K562 (cell line): ENCODE results near the gene TRPC4. TPM values are rescaled to one million over a fixed set of nuclear protein-coding genes. Genes with fewer than 3 reads are reported as not detected.
A peak's percentile ranks its signal among the peaks of the same experiment; 100 is the strongest.

Experiments used
- ATAC-seq: fragments of 200-7000 bp; cut with Tn5 transposase; 3 replicates; pipeline ENCODE4 v1.9.1; 2020; ENCODE audit warnings: moderate library complexity
- BruUV-seq: library from RNA; stranded (reverse); fragments of 400-500 nt; replicated peaks from 2 replicates; lab custom pipeline; 2021; lab: Mats Ljungman, UMichigan
- CTCF ChIA-PET: fragments of 300-600 bp; formaldehyde crosslinking; extraction: SDS; loops from one replicate; lab custom pipeline; 2021; ENCODE audit warnings: low intra/inter-chr PET ratio; lab: Yijun Ruan, JAX
- POLR2A ChIA-PET: fragments of 300-600, 350-650 bp; sonication (Branson Sonifier 250); formaldehyde crosslinking; extraction: SDS; loops from one replicate; lab custom pipeline; 2021; ENCODE audit warnings: antibody characterized with exemption, inconsistent platforms; lab: Yijun Ruan, JAX
- DNase-seq, 4 experiments: peaks; one replicate each; pipeline versions ENCODE4 v3.0.0 to v3.0.0-alpha.2; 2011 to 2018; ENCODE audit warnings: low spot score in 3 of 4, mixed read lengths in 3 of 4; ENCODE audit errors: extremely low read depth in 1 of 4
- FAIRE-seq: peaks from 2 replicates; lab custom pipeline; 2011; peaks lifted over from hg19 to GRCh38; lab: Jason Lieb, UNC
- H2AFZ ChIP-seq: 2 replicates; pipeline ENCODE4 v1.6.0; 2011; ENCODE audit warnings: low read depth, low read length, control low read depth, inconsistent platforms
- H3K27ac ChIP-seq: fragments of 200-600 bp; 3 replicates; pipeline ENCODE4 v1.8.0; 2011; ENCODE audit warnings: low read depth, mild to moderate bottlenecking, control low read depth, inconsistent platforms, low read length, moderate library complexity, mixed read lengths; ENCODE audit errors: extremely low read depth
- H3K27me3 ChIP-seq, 2 experiments: fragments of 300-600 bp in 1 of 2; 2 replicates in 1 of 2; 3 replicates in 1 of 2; pipeline versions ENCODE4 v1.6.0 to v1.8.0; 2011; ENCODE audit warnings: inconsistent platforms in 2 of 2, low read length in 2 of 2, mild to moderate bottlenecking in 1 of 2, mixed read lengths in 1 of 2, moderate library complexity in 1 of 2; ENCODE audit not compliant: control insufficient read depth in 2 of 2, insufficient read depth in 2 of 2
- H3K36me3 ChIP-seq: fragments of 300-600 bp; 3 replicates; pipeline ENCODE4 v1.8.0; 2011; ENCODE audit warnings: mild to moderate bottlenecking, low read length, inconsistent platforms; ENCODE audit not compliant: control insufficient read depth, insufficient read depth
- H3K4me1 ChIP-seq, 2 experiments: fragments of 200-600 bp in 1 of 2; replicated peaks in 1 of 2; 2 replicates in 1 of 2; 3 replicates in 1 of 2; pipeline versions ENCODE4 v1.5.1 to v1.8.0; 2011; ENCODE audit warnings: inconsistent platforms in 2 of 2, low read length in 2 of 2, mild to moderate bottlenecking in 1 of 2, mixed read lengths in 1 of 2, moderate library complexity in 1 of 2; ENCODE audit not compliant: control insufficient read depth in 2 of 2, insufficient read depth in 2 of 2
- H3K4me2 ChIP-seq: 2 replicates; pipeline ENCODE4 v1.6.1; 2011; ENCODE audit warnings: low read length, control low read depth, inconsistent platforms, mixed read lengths; ENCODE audit not compliant: insufficient read depth
- H3K4me3 ChIP-seq: fragments of 200-600 bp; sonication (generic), shearing (Covaris generic); 2 replicates; pipeline ENCODE4 v1.5.1; 2016; ENCODE audit warnings: control low read depth, inconsistent platforms
- H3K79me2 ChIP-seq: fragments of 200-600 bp; 3 replicates; pipeline ENCODE4 v1.8.0; 2011; ENCODE audit warnings: low read length, inconsistent platforms; ENCODE audit not compliant: control insufficient read depth, insufficient read depth
- H3K9ac ChIP-seq, 2 experiments: 2 replicates each; pipeline versions ENCODE4 v1.6.0 to v1.6.1; 2011; ENCODE audit warnings: low read depth in 2 of 2, low read length in 2 of 2, control low read depth in 1 of 2, inconsistent platforms in 1 of 2, mild to moderate bottlenecking in 1 of 2, mixed read lengths in 1 of 2; ENCODE audit not compliant: insufficient read depth in 1 of 2
- H3K9me1 ChIP-seq: one replicate; pipeline ENCODE4 v1.6.0; 2011; ENCODE audit warnings: inconsistent platforms, mild to moderate bottlenecking, low read length, moderate library complexity; ENCODE audit not compliant: control insufficient read depth, insufficient read depth
- H3K9me3 ChIP-seq: replicated peaks from 2 replicates; pipeline ENCODE4 v1.5.1; 2011; ENCODE audit warnings: low read depth, low read length, inconsistent platforms; ENCODE audit not compliant: control insufficient read depth, insufficient read depth
- H4K20me1 ChIP-seq: replicated peaks from 2 replicates; pipeline ENCODE4 v1.6.1; 2011; ENCODE audit warnings: low read length, inconsistent platforms, mixed read lengths; ENCODE audit not compliant: control insufficient read depth, insufficient read depth
- C11orf30 ChIP-seq: fragments of 450-650 bp; IDR thresholded peaks from 2 replicates; pipeline ENCODE4 v1.6.1; 2016; ENCODE audit warnings: low read depth, mild to moderate bottlenecking
- DNMT1 ChIP-seq: fragments of 450-650 bp; IDR thresholded peaks from 2 replicates; pipeline ENCODE4 v1.6.1; 2016; ENCODE audit warnings: antibody characterized with exemption, mild to moderate bottlenecking
- FOXJ3 ChIP-seq: sonication (generic); formaldehyde crosslinking; IDR thresholded peaks from 2 replicates; pipeline ENCODE4 v1.4.0; 2020; ENCODE audit warnings: mild to moderate bottlenecking, missing genetic modification reagents
- HLTF ChIP-seq: fragments of 450-650 bp; IDR thresholded peaks from 2 replicates; pipeline ENCODE4 v1.6.1; 2016
- KAT2B ChIP-seq: IDR thresholded peaks from one replicate; pipeline ENCODE4 v1.6.1; 2012; ENCODE audit warnings: low read depth, mild to moderate bottlenecking, control low read depth, inconsistent platforms, low read length, moderate library complexity
- MAFF ChIP-seq: IDR thresholded peaks from 2 replicates; pipeline ENCODE4 v1.6.1; 2012; ENCODE audit warnings: low read length, improper control_type of control experiment
- MEF2D ChIP-seq: conservative IDR thresholded peaks from 2 replicates; pipeline ENCODE4 v1.6.1; 2016; ENCODE audit warnings: low read depth, missing genetic modification characterization, missing compliant biosample characterization
- NCOA2 ChIP-seq, 2 experiments: fragments of 450-650 bp; IDR thresholded peaks; 2 replicates each; pipeline ENCODE4 v1.6.1; 2018; ENCODE audit warnings: mild to moderate bottlenecking in 2 of 2, moderate library complexity in 1 of 2; ENCODE audit not compliant: partially characterized antibody in 2 of 2
- OTX1 ChIP-seq: fragments of 450-650 bp; formaldehyde crosslinking; IDR thresholded peaks from 2 replicates; pipeline ENCODE4 v1.4.0; 2022; ENCODE audit warnings: mild to moderate bottlenecking
- POLR2A ChIP-seq: fragments of 450-650 bp; conservative IDR thresholded peaks from 2 replicates; pipeline ENCODE4 v1.6.1; 2016
- POLR2AphosphoS2 ChIP-seq: IDR thresholded peaks from 2 replicates; pipeline ENCODE4 v1.6.1; 2012; ENCODE audit warnings: low read length, improper control_type of control experiment
- RBBP5 ChIP-seq: fragments of 200-600 bp; sonication (generic); IDR thresholded peaks from 2 replicates; pipeline ENCODE4 v1.6.1; 2012; ENCODE audit warnings: borderline replicate concordance, mild to moderate bottlenecking, low read length, control low read depth, inconsistent platforms; ENCODE audit not compliant: insufficient read depth, poor library complexity, severe bottlenecking
- RBM14 ChIP-seq: fragments of 200-400 bp; formaldehyde crosslinking; IDR thresholded peaks from 2 replicates; pipeline ENCODE4 v1.6.1; 2018; ENCODE audit warnings: low read depth, mild to moderate bottlenecking, low read length, moderate library complexity, borderline replicate concordance; ENCODE audit not compliant: insufficient read depth
- ZNF316 ChIP-seq: fragments of 450-650 bp; IDR thresholded peaks from 2 replicates; pipeline ENCODE4 v1.6.1; 2016
- ZNF347 ChIP-seq: fragments of 450-650 bp; formaldehyde crosslinking; IDR thresholded peaks from 2 replicates; pipeline ENCODE4 v1.4.0; 2020; ENCODE audit warnings: low read depth, mild to moderate bottlenecking, moderate library complexity
- ZNF830 ChIP-seq: fragments of 250-450 bp; sonication (Bioruptor Pico); IDR thresholded peaks from 2 replicates; pipeline ENCODE4 v1.5.0; 2021; ENCODE audit warnings: mild to moderate bottlenecking
- WGBS: fragments of 100-300 bp; shearing (Covaris generic); methylation state at CpG from one replicate; pipeline ENCODE4 v1.1.6; 2016; ENCODE audit warnings: low coverage, mixed read lengths; ENCODE audit not compliant: insufficient coverage; ENCODE audit errors: missing lambda C conversion rate; 5-methylcytosine and 5-hydroxymethylcytosine counted together
- in situ Hi-C: fragments of 300-500 bp; cut with MboI; formaldehyde crosslinking; loops from 4 replicates; pipeline ENCODE4 v1.15.0; 2018; ENCODE audit warnings: inconsistent platforms, mixed read lengths
- intact Hi-C: fragments of 100-400 bp; cut with micrococcal nuclease; formaldehyde crosslinking; loops from 2 replicates; pipeline ENCODE4 v1.14.2; 2022
- polyA plus RNA-seq, 8 experiments: library from polyadenylated mRNA; depleted of rRNA in 4 of 8; stranded (reverse) in 5 of 8; unstranded in 3 of 8; fragments of >200 nt; fragmentation: Nextera tagmentation in 2 of 8; fragmentation: Illumina TruSeq in 1 of 8; extraction: Ambion mirVana in 2 of 8; extraction: Trizol in 1 of 8; gene quantifications; 2 replicates each; pipeline versions ENCODE4 v1.2.1 to v1.2.3, GENCODE V29; 2011 to 2014; ENCODE audit warnings: inconsistent platforms in 1 of 8, missing spikeins in 1 of 8
- total RNA-seq, 7 experiments: library from RNA; depleted of rRNA in 6 of 7; stranded (reverse); fragments of >200 nt in 6 of 7; fragmentation: Illumina TruSeq in 2 of 7; extraction: Trizol in 2 of 7; gene quantifications; 2 replicates each; pipeline versions ENCODE4 v1.2.1 to v1.2.3, GENCODE V29; 2011 to 2021; ENCODE audit warnings: low replicate concordance in 1 of 7
- TF ChIP-seq, protein P1 (sequence below): fragments of 450-650 bp; IDR thresholded peaks from 2 replicates; pipeline ENCODE4 v1.6.1; 2017; ENCODE audit warnings: antibody characterized with exemption, mild to moderate bottlenecking

Gene TRPC4
- total and polyA plus RNA-seq, 9 of the 15 experiments (the other 6 are each of a cell fraction or from before 2014, with no cell fraction given), result 0.03 to 0.04 TPM; not detected in 7

GRCh38 chr13:37906880-37907279 lies 37.3 kb upstream of the TRPC4 start:
- Histone ChIP-seq H4K20me1 (no peaks in the 10 kb centered on the region), H3K9me1 (no peaks in the 10 kb centered on the region), H3K36me3 (no peaks in the 10 kb centered on the region), H3K4me2 (no peak overlapping the region), H3K9me3 (no peaks in the 10 kb centered on the region), H3K27me3 (no peaks in the 10 kb centered on the region), H2AFZ (no peak overlapping the region), H3K4me1 (peaks cover 0 to 5% of the 10 kb centered on the region in 2 experiments; a peak in 2 of 5 replicates), H3K4me3 (no peak overlapping the region), H3K9ac (no peak overlapping the region), H3K79me2 (no peaks in the 10 kb centered on the region), H3K27ac (no peak overlapping the region)
- TF ChIP-seq POLR2A (no peak), ZNF347 (CRISPR knock-in tag) (no peak), NCOA2 (IDR thresholded peaks at IDR 0.05; ENCODE audit: partially characterized antibody in 2 of 2) (no peak), MEF2D (tag) (no peak), HLTF (no peak), RBBP5 (no peak), DNMT1 (no peak), OTX1 (CRISPR knock-in tag) (no peak), MAFF (0 out of 2 replicates have a peak, but pooled peaks have one; percentile 5), FOXJ3 (CRISPR knock-in tag) (no peak), C11orf30 (0 out of 2 replicates have a peak, but pooled peaks have one; percentile 7), KAT2B (no peak), ZNF830 (CRISPR knock-in tag) (no peak), ZNF316 (0 out of 2 replicates have a peak, but pooled peaks have one; percentile 32), RBM14 (no peak), POLR2AphosphoS2 (no peak)
- TF ChIP-seq, protein P1, sequence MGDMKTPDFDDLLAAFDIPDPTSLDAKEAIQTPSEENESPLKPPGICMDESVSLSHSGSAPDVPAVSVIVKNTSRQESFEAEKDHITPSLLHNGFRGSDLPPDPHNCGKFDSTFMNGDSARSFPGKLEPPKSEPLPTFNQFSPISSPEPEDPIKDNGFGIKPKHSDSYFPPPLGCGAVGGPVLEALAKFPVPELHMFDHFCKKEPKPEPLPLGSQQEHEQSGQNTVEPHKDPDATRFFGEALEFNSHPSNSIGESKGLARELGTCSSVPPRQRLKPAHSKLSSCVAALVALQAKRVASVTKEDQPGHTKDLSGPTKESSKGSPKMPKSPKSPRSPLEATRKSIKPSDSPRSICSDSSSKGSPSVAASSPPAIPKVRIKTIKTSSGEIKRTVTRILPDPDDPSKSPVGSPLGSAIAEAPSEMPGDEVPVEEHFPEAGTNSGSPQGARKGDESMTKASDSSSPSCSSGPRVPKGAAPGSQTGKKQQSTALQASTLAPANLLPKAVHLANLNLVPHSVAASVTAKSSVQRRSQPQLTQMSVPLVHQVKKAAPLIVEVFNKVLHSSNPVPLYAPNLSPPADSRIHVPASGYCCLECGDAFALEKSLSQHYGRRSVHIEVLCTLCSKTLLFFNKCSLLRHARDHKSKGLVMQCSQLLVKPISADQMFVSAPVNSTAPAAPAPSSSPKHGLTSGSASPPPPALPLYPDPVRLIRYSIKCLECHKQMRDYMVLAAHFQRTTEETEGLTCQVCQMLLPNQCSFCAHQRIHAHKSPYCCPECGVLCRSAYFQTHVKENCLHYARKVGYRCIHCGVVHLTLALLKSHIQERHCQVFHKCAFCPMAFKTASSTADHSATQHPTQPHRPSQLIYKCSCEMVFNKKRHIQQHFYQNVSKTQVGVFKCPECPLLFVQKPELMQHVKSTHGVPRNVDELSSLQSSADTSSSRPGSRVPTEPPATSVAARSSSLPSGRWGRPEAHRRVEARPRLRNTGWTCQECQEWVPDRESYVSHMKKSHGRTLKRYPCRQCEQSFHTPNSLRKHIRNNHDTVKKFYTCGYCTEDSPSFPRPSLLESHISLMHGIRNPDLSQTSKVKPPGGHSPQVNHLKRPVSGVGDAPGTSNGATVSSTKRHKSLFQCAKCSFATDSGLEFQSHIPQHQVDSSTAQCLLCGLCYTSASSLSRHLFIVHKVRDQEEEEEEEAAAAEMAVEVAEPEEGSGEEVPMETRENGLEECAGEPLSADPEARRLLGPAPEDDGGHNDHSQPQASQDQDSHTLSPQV, result no peak
- no peak for FAIRE-seq
- POLR2A ChIA-PET, result no interaction called here
- DNase-seq, result no peak
- in situ Hi-C loops, result no loop called here
- whole genome bisulfite sequencing, result 64% methylated on average over 1 of the region's 1 CpG
- ATAC-seq, result no peak
- intact Hi-C loops, result no loop called here
- BruUV-seq, result no TSS peak
- CTCF ChIA-PET, result no interaction called here
